ENCODE data around the gene SNF8.

GRCh38 chr17:48981927-48982539 lies 37.4 kb upstream of the SNF8 start:
- TF ChIP-seq, protein P1, sequence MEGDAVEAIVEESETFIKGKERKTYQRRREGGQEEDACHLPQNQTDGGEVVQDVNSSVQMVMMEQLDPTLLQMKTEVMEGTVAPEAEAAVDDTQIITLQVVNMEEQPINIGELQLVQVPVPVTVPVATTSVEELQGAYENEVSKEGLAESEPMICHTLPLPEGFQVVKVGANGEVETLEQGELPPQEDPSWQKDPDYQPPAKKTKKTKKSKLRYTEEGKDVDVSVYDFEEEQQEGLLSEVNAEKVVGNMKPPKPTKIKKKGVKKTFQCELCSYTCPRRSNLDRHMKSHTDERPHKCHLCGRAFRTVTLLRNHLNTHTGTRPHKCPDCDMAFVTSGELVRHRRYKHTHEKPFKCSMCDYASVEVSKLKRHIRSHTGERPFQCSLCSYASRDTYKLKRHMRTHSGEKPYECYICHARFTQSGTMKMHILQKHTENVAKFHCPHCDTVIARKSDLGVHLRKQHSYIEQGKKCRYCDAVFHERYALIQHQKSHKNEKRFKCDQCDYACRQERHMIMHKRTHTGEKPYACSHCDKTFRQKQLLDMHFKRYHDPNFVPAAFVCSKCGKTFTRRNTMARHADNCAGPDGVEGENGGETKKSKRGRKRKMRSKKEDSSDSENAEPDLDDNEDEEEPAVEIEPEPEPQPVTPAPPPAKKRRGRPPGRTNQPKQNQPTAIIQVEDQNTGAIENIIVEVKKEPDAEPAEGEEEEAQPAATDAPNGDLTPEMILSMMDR (conservative IDR thresholded peaks at IDR 0.05 in 1 of 2, IDR thresholded peaks at IDR 0.05 in 1 of 2; ENCODE audit: extremely low read depth in 1 of 2, insufficient read depth in 1 of 2, low read depth in 1 of 2, low read length in 2 of 2) = no peak
- TF ChIP-seq EZH2 (IDR thresholded peaks at IDR 0.05; ENCODE audit: borderline replicate concordance, low read length) = no peak
